Endometrium (tissue), 2 donors: Measurements from ENCODE around the gene FAM47E.

ENCODE experiments used
- FAIRE-seq: peaks from 2 replicates; lab custom pipeline; 2012; peaks lifted over from hg19 to GRCh38; lab: Jason Lieb, UNC
- donor health status: control.
- donor health status: control.

Gene FAM47E, protein sequence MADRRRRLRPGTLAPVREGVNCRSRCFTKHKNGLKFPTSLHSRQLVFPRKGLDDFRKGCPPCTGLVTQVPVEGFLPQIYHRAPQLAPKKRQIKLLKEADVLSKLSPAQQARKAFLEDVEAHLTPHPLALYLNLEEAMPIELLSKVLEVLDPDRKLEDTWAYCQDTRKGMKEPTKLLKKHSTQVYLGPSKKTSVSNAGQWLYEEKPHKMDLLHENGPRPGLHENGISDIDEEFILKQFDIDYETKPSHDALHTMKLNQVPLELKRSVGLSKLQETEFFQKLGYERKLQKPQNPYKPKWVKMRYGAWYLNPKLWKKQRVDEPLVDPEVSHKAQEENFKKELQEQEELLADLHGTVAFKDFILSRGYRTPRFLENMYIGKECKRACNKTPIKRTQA

DNA sequence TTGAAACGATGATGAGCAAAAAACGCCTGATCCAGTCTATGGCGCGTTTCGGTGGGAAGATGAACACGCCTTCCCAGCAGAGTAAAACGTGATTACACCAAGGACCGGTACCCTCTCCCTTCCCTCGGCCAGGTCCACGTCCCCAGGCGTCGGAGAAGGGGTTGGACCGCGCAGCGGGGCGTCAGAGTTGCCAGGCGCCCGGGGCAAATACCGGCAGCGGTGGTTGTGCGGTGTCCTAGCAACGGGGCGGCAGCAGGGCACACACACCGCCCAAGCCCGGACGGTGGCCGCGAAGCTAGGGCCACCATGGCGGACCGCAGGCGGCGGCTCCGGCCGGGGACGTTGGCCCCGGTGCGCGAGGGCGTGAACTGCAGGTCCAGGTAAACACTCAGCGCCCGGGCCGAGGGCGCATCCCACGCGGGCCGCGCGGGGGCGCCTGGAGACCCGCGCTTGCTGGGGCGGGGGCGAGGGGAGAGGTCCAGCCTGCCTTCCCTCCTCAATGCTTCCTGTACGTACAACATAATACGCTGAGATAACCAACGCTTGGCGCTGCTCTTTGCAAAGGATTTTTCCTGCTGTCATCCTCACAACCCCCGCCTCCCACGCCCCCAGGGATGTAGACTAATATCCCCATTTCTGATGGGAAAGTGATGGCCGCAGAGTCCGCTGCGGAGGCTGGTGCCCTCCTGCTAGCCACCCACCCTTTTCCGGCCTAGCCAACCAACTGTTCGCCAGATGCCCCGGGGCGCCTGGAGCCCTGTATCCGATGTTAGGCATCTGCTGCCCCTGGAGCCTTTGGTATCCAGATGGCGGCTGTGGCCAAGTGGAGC, at the start of gene FAM47E:
TSS of gene FAM47E (plus strand) at position 281 of the 830 bp plus-strand sequence. CDS start at position 307, 26 bp downstream.
- no peak for FAIRE-seq

DNA sequence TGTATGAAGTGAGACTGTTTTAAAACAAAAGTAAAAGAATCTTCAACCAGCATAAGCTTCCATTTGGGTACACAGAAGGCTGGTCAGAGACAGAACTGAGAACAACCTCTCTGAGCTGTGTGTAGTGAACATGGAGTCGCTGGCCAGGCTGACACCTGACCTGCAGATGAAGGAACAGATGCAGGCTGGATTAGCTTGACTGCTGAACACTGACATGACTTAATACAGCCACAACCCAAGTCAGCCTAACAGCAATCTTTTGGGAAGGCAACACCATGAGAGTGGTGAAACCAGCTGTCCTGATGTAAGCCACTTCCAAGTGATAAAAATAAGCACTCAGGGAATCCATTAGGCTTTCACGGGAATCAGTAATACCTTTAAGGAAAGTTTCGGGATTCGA, 48.0 kb upstream of the FAM47E start:
- no peak for FAIRE-seq

DNA sequence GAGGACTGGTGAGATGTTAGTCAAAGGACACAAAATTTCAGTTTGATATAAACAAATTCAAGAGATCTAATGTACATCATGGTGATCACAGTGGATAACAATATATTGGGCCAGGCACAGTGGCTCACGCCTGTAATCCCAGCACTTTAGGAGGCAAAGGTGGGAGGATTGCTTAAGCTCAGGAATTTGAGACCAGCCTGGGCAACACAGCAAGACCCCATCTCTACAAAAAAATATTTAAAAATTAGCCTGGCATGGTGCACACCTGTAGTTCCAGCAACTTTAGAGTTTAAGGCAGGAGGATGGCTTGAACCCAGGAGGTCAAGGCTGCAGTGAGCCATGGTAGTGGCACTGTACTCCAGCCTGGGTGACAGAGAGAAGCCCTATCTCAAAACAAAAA, 46.6 kb upstream of the FAM47E start:
- no peak for FAIRE-seq

DNA sequence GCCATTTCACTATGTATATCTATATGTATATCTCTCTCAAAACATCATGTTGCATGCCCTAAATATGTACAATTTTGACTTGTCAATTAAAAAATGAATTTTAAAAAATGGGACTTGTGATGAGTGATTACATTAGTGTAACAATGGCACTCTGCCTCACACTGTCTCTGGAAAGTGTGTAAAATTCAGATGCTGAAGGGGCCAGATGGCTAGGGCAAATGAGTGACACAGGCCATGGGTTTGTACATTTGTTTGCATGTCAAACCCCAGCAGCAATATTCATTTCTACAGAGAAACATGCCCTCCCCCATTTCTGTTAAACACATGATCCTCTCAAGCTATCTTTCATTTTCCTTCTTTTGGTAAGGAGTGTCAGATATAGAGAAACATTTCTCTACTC, 46.0 kb upstream of the FAM47E start:
- no peak for FAIRE-seq

DNA sequence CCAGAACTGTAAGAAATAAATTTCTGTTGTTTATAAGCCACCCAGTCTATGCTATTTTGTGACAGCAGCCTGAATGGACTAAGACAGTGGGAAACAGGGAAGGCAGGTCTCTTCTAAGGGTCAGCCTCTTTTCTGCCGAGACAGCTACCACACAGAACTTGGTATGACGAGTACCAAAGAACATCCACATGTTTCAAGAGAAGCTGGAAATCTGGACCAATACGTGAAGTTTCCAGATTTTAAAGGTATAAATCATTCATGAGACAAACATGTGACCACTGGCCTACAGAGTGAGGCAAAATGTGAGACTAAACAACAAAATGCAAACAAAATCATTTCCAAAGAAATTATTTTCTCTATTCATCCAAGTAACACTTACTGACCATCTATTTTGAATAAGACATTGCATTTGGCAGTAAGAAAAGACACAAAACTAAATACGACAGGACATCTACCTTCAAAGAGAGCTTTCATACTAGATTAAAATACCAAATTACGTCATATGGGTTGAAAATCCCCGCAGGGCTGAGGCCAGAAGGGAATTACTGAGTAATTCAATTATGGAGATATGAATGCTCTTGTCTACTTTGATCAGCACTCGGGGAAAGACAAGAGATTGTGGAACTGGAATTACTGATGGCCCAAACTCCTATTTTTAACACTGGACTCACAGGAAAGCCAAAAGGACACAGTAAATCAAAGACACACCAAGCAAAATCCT, 45.1 kb upstream of the FAM47E start:
- no peak for FAIRE-seq

DNA sequence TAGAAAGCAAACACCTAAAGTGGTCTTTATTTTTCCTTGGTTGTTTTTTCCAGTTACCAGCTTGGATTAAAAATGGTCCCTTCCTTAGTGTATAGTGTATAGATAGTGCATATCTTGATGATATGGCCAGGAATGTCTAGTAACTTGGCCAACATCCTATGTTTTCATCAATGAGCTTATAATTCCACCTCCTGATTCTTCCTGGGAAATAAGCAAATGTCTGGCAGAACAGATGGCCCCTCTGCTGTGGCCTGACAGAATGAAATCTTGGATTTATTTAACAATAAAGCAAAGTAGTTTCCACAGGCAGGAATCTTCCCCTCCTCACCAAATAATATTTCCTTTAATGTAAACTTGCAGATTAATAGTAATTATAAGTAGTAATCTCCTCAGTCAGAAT, 44.0 kb upstream of the FAM47E start:
- no peak for FAIRE-seq

DNA sequence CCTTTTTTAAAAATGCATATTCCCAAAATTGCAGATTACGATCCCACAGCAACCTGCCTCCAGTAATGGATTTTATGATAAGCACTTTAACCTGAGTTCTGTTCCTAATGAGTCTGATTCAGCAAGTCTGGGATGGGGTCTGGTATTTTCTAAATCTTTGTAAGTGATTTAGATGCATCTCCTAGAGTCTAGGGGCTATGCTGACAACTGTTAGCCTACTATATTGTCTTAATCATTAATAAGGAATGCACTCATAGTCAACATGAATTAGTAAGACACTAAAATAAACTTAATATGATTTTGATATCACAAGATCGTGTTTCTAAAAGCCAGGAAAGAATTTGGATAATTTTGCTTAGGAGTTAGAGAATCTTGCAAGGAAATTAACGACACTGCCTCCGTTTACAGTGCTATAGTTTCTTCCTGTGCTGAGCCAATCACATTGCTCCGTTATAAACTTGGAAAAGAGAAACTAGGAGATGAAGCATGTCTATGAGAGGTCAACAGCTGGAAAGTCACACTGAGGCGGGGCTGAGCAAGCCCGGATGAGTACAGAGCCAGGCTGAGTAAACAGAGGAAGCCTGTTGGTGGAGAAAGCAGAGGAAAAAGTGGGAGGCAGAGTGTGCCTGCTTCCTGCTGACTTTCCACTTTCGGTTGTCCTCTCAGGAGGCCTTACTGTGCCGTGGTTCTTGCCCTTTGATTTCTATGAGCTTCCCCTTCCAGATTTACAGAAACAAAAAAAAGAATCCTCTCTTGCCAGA, 43.3 kb upstream of the FAM47E start:
- peak; percentile 92 for FAIRE-seq

DNA sequence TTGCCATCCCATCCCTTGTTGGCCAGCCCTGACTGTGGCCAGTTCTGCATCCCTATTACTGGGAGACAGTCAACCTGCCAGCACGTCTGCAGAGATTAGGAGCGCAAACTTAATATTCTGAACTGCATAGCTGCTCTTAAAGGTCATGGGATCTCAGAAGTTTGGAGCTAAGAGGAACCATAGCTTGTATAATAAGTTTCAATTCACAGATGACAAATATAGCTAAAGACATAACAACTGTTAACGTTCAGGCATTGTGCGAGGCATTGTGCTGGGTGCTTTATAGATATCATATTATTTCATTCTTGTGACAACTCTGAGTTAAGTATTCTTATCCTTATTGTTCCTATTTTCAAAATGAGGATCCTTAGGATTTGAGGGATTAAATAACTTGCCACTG, 41.6 kb upstream of the FAM47E start:
- no peak for FAIRE-seq

DNA sequence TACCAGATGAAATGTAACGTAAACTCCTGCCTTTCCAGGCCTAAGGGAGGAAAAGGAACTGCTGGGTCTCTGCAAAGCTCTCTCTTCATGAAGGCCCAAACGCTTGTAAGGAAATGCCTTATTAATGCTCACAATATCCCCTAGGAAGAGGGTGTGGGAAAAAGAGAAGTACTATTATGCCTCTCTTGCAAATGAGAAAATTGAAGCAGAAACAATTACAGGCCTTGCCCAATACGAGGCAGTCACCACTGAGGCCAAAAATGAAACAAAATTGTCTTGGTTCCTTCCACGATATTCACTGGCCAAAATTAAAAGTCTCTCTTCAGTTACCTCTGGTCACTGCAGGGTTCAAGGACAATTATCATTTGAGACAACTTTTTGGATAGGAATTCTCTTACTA, 41.1 kb upstream of the FAM47E start:
- no peak for FAIRE-seq

DNA sequence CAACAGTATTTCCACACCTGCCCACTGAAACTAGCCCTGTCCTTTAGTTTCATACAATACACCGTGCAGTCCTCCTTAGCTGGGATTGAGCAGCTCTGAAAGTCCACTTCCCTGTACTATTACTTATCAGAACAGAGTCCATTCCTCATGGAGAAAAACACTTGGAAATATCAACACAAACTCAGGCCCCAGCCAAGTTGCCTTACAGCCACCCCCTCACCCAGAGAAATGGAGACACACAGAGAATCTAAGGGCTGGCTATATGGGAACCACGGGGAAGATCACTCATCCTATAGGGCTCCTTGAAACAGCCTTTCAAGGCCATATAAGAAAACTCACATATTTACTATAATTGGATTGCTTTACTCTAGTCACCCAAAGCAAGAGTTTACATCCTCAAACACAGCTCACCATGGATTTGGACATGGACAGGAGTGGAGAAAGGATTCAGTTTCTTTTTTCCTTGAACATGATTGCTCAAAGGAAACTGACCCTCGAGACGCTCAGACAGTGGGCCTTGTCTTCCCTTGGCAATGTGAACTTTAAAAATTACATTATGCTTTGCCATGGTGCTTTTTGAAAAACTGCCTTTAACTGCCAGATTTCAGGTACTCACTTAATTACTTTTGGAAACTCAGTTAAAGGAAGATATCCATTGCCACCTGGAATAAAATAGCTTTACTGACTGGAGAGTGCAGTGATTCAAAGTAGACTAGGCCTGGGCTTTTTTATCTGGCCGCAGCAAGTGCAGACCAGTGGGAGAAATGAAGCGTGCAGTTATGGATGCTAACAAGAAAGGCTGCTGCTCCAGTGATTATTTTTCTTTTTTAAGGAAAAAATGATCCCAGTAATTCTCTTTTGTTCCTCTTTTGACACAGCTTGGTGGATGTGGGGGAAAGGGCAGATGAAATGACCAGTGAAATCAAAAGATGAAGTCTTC, 39.5 kb upstream of the FAM47E start:
- FAIRE-seq = no peak

DNA sequence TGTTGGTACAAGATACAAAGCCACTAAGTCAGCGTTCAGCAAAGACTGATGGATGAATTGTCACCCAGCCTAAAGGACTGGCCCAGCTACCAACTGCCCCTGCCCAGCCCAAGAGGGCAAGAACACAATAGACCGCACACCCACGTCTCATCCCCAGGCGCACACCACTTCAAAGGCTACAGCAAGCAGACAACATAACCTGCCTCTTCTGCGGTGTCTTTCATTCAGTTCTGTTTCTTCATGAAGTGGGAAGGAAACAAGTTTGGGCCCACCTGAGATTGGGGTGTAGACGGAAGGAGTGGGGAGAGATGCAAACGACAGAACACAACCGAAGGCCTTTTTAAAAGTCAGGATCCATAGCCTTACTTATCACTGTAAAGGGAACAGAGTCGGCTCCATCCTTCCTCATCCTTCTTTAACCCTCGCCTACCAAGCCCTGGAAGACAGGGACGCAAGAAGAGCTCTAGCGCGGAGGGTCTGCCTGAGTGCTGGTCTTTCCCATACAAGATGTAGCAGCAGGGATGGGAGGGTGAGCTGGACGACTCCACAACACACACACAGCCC, 38.6 kb upstream of the FAM47E start:
- FAIRE-seq = no peak

DNA sequence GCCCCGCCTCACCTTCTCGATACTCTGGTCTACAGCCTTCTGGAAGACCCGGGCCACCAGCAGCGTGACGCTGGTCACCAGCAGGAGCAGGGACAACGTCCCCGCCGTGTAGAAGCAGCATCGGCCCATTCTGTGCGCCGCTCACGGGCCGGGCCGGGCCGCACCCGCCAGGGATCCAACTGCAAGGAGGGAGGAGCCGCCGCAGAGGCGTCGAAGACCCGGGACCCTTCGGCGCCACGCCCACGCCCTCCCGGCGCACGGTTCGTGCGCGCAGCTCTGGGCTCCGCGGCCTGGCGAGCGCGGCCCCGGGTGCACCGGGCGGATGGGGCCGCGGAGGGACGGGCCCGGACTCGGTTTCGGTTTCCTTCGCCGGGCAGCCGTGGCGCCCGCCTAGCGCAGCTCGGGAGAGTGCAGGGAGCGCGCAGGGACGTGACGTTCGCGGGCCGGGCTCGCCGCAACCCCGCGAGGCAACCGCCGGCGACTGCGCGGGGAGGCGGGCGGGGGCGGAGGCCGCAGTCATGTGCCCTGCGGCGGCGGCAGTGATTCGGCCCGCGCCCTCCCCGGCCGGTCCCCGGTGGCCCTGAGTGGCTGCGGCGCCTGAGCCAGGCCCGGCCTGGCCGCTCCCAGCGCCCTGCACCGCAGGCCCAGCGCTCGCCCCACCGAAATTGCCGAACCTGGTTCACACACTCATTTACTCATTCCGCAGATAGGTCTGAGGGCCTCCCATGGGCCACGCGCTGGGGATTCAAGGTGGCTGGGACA, 37.9 kb upstream of the FAM47E start, which contains the start of gene SCARB2:
TSS of gene SCARB2 (minus strand) at position 410 of the 762 bp plus-strand sequence. CDS start at position 129, 281 bp downstream.
- no peak for FAIRE-seq

DNA sequence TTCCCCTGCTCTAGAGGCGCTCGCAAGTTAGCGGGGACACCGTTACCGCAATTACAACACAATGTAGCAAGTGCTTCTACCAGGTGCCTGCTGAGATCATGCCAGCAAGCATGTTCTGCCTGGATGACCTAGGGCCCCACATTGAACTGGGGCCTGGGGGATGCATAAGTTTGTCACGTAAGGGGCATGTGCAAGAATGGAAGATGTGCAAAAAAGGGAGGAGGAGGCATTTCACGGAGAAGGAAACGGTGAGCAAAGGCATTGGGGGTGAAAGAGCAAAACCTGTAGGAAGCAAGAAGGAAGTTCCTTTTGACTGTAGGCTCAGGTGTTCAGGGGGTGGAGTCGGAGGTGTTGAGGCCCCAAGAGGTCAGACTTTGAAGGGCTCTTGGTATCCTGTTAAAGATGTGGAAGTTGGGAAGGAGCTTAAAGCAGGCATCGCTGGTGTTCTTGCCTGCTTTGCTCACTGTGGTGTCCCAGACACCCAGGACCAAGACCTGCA, 37.3 kb upstream of the FAM47E start:
- FAIRE-seq = no peak

DNA sequence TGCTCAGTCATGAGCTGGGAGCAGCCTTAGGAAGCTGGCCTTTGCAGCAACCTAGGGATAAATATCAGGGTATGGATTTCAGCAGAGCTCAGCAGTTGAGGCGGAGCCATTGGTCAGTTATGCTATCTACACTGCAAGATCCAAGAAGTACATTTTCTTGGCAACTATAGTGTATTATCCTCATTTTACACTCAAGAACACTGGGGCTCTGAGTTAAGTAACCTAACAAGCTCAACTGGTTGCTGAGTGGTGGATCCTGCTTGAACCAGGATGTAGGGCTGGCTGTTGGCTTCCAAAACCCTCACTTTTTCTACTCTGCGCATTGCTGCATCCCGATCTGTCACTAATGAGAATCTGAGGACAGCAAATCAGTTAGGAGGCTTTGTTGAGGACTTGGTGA, 36.4 kb upstream of the FAM47E start:
- no peak for FAIRE-seq

DNA sequence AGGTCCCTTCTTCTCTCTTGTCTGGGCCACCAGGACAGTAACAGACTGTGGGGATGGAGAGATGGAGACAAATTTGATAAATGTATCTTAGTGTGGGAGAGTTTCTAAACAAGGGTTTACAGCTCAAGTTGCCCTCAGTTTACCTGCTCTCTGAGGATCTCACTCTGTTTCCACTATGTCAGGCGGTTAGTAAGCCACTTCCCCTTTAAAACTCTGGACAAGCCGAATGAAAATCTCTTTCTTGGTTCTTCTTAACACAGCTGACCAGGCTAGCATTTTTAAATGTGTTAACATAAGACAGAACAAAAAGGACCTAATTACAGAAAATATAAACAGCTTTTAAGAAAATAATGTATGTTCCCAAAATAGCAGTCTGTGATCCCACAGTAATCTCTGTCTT, 35.0 kb upstream of the FAM47E start:
- FAIRE-seq = no peak

DNA sequence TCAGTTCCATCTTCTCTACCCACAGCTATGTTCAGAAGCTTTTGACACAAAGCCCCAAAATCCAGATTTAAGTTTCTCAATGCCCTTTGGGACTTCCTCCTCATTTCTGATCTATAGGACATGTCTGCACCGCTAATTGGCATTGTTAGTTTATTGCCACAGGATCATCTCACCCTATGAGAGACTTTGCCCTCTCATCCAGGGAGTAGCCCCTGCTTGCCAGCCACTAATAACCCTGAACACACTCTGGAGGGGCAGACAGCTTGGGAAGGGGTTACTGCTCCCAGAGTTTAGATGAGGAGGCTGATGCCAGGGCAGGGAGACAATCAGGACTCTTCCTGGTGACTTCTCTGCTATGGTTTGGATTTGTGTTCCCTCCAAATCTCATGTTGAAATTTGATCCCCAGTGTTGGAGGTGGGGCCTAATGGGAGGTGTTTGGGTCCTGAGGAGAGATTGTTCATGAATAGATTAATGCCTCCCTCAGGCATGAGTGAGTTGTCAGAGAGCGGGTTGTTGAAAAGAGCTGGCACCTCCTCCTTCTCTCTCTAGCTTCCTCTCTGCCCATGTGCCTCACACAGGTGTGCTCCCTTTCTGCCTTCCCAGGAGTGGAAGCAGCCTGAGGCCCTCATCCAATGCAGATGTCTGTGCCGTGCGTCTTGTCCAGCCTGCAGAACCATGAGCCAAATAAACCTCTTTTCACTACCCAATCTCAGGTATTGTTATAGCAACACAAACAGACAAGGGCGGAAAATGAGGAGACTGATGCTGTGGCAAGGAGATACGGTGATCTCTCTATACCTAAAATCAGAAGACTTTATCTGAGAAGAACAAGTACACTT, 34.3 kb upstream of the FAM47E start:
- FAIRE-seq = no peak

DNA sequence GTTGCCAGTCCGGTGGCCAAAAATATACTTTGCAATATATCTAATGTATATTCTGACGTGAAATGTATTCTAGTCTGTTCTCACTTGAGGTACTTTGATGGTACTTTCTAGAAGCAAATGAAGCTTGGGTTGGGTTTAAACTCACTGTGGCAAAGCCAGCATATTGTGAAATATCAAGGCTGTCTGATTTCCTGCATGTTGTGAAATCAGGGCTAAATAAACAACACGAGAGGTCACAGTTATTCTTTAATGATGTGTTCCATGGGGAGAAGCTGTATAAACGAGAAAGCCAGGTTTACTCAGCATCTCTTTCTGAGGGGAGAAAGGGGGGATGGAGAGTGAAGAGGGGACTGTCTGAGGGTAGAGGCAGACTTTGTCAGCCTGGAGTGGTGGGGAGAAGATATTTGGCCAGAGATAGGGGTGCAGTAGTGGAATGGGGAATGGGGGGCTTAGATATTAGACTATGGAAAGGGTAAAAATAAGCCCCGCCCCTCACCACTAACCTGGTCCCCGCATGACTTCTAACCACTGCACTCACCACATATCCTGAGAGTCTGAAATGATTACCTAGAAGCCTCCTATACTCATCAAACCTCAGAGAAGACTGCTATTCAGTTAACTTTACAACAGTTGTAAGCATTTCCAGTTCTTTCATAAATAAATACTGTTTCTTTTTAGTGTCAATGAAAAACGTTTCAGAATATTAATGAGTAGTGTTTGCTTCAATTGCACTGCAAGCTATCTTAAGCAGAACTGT, 32.0 kb upstream of the FAM47E start:
- FAIRE-seq = no peak

DNA sequence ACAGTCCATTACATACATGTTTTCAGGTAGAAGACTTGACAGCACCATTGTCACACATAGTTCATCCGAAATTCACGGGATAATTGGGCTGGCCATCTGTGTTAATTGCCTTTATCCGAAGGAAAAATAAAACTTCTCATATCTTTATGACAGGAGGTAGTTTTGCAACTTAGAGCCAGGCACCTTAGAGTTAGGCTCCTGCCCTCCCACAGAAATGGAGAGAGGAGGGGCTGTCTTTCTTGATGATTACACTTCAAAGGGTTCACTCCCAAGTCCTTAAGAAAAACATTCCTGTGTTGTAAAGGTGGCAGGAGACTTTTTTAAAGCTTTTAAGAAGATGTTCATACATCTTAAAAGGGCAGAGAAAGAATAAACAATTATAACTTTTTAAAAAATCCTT, 27.4 kb upstream of the FAM47E start:
- FAIRE-seq = no peak
